GM21529 (cell line): Measurements from ENCODE around the gene CD151.

Source experiments
- ATAC-seq: cut with Tn5 transposase; IDR thresholded peaks from one replicate; pipeline ENCODE4 v1.9.1; 2021; ENCODE audit not compliant: unreplicated experiment

CD151 gene

GRCh38 chr11:827897-828192, 4.9 kb upstream of the CD151 start, which contains the start of gene CRACR2B:
TSS of gene CRACR2B (plus strand) at chr11:827919. CDS start at chr11:828608, 689 bp downstream.
- no peak for ATAC-seq

GRCh38 chr11:828506-829175, 4.1 kb upstream of the CD151 start:
- ATAC-seq, result no peak

- no peak for ATAC-seq
Observed at GRCh38 chr11:829176-829846, 3.4 kb upstream of the CD151 start.

GRCh38 chr11:829847-830294, 2.9 kb upstream of the CD151 start:
- ATAC-seq, result peak; percentile 1

- ATAC-seq, result peak; percentile 35
Observed at GRCh38 chr11:830295-831117, 2.2 kb upstream of the CD151 start.

- no peak for ATAC-seq
Observed at GRCh38 chr11:831118-831864, 1.5 kb upstream of the CD151 start.

- ATAC-seq, result no peak
Observed at GRCh38 chr11:831961-832528, 707 bp upstream of the CD151 start.

GRCh38 chr11:833114-833791, 501 bp downstream of the CD151 start:
- peak; percentile 24 for ATAC-seq

- no peak for ATAC-seq
Observed at GRCh38 chr11:833849-834311, 1.1 kb downstream of the CD151 start.

- ATAC-seq, result no peak
Observed at GRCh38 chr11:834371-835316, 1.9 kb downstream of the CD151 start.

GRCh38 chr11:836274-836673, 3.5 kb downstream of the CD151 start:
- no peak for ATAC-seq

GRCh38 chr11:836700-837099, 3.9 kb downstream of the CD151 start:
- no peak for ATAC-seq

GRCh38 chr11:837189-837989, 4.6 kb downstream of the CD151 start:
- ATAC-seq, result no peak

- no peak for ATAC-seq
Observed at GRCh38 chr11:837990-838307, 5.2 kb downstream of the CD151 start.

- no peak for ATAC-seq
Observed at GRCh38 chr11:838441-839279, 5.9 kb downstream of the CD151 start.

GRCh38 chr11:839280-839623, 6.5 kb downstream of the CD151 start:
- no peak for ATAC-seq

GRCh38 chr11:839875-840617, 7.3 kb downstream of the CD151 start:
- no peak for ATAC-seq
